Neural cell (in vitro differentiated cells): ENCODE measurements around the gene GSK3B.

Experiments
- EP300 ChIP-seq: fragments of 450-650 bp; conservative IDR thresholded peaks from 2 replicates; pipeline ENCODE4 v1.6.1; 2014; ENCODE audit warnings: antibody characterized with exemption, mild to moderate bottlenecking, moderate library complexity; ENCODE audit not compliant: poor library complexity, severe bottlenecking
- EZH2 ChIP-seq: fragments of 200-600, 300-800 bp; shearing (Covaris generic), sonication (generic); IDR thresholded peaks from 2 replicates; pipeline ENCODE4 v1.6.1; 2014; ENCODE audit warnings: antibody characterized with exemption, low read length, borderline replicate concordance, mild to moderate bottlenecking; ENCODE audit not compliant: insufficient read depth, poor library complexity, severe bottlenecking
- MXI1 ChIP-seq: fragments of 450-650 bp; conservative IDR thresholded peaks from 2 replicates; pipeline ENCODE4 v1.6.1; 2014; ENCODE audit warnings: antibody characterized with exemption, mild to moderate bottlenecking; ENCODE audit not compliant: poor library complexity, severe bottlenecking
- POLR2AphosphoS5 ChIP-seq: IDR thresholded peaks from 2 replicates; pipeline ENCODE4 v1.6.1; 2012
- SMC3 ChIP-seq: fragments of 450-650 bp; conservative IDR thresholded peaks from 2 replicates; pipeline ENCODE4 v1.6.1; 2014; ENCODE audit warnings: antibody characterized with exemption, mild to moderate bottlenecking, moderate library complexity; ENCODE audit not compliant: poor library complexity
- TAF1 ChIP-seq: IDR thresholded peaks from 2 replicates; pipeline ENCODE4 v1.6.1; 2012; ENCODE audit warnings: low read depth
- TF ChIP-seq, protein P1 (sequence below): fragments of 450-650 bp; IDR thresholded peaks from 2 replicates; pipeline ENCODE4 v1.5.1; 2014; ENCODE audit warnings: antibody characterized with exemption, mild to moderate bottlenecking, moderate library complexity; ENCODE audit not compliant: poor library complexity, severe bottlenecking
- TF ChIP-seq, protein P2 (sequence below): IDR thresholded peaks from 2 replicates; pipeline ENCODE4 v1.6.1; 2012; ENCODE audit warnings: borderline replicate concordance

DNA sequence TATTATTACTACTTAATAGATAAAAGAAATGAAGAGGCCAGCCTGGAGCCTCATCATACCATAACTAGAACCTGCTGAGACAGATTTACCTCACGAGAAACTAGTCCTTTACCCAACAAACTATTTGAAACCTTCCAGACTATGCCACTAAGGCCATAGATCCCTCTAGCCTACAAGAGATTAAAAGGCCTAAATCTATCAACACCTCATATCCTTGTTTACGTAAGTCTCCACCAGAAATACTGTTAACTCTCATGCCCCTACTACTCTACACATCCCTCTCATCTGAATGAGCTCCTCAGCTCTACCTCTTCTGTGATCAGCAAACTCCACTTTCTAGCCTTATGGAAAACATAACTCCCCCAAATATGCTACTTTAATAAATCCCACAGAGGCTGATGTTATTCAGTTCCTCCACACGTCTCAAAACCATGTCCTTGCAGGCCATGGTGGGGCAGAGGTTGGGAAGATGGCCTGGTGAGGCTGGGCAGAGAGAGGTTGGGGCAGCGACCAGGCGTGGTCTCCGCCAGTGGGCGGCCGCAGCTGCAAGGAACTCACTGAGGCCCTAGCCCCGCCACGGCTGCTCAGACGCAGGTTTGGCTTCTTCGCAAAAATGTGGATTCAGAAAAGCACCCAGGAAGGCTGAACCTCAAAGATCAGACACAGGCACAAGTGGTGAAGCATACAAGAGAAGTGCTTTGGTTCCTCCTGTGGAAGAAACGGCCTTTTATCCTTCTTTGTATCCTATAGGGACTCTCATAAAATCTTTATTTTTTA lies 65.8 kb downstream of the GSK3B start:
- TF ChIP-seq, protein P1, sequence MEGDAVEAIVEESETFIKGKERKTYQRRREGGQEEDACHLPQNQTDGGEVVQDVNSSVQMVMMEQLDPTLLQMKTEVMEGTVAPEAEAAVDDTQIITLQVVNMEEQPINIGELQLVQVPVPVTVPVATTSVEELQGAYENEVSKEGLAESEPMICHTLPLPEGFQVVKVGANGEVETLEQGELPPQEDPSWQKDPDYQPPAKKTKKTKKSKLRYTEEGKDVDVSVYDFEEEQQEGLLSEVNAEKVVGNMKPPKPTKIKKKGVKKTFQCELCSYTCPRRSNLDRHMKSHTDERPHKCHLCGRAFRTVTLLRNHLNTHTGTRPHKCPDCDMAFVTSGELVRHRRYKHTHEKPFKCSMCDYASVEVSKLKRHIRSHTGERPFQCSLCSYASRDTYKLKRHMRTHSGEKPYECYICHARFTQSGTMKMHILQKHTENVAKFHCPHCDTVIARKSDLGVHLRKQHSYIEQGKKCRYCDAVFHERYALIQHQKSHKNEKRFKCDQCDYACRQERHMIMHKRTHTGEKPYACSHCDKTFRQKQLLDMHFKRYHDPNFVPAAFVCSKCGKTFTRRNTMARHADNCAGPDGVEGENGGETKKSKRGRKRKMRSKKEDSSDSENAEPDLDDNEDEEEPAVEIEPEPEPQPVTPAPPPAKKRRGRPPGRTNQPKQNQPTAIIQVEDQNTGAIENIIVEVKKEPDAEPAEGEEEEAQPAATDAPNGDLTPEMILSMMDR, result no peak
- no peak for TF ChIP-seq POLR2AphosphoS5
- TF ChIP-seq TAF1, result no peak
- no peak for TF ChIP-seq EZH2
- no peak for TF ChIP-seq SMC3
- TF ChIP-seq, protein P2, sequence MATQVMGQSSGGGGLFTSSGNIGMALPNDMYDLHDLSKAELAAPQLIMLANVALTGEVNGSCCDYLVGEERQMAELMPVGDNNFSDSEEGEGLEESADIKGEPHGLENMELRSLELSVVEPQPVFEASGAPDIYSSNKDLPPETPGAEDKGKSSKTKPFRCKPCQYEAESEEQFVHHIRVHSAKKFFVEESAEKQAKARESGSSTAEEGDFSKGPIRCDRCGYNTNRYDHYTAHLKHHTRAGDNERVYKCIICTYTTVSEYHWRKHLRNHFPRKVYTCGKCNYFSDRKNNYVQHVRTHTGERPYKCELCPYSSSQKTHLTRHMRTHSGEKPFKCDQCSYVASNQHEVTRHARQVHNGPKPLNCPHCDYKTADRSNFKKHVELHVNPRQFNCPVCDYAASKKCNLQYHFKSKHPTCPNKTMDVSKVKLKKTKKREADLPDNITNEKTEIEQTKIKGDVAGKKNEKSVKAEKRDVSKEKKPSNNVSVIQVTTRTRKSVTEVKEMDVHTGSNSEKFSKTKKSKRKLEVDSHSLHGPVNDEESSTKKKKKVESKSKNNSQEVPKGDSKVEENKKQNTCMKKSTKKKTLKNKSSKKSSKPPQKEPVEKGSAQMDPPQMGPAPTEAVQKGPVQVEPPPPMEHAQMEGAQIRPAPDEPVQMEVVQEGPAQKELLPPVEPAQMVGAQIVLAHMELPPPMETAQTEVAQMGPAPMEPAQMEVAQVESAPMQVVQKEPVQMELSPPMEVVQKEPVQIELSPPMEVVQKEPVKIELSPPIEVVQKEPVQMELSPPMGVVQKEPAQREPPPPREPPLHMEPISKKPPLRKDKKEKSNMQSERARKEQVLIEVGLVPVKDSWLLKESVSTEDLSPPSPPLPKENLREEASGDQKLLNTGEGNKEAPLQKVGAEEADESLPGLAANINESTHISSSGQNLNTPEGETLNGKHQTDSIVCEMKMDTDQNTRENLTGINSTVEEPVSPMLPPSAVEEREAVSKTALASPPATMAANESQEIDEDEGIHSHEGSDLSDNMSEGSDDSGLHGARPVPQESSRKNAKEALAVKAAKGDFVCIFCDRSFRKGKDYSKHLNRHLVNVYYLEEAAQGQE, result no peak
- TF ChIP-seq EP300, result no peak
- TF ChIP-seq MXI1, result no peak
